HG02938 (cell line): ENCODE results near the gene CPNE4.

Experiments
- ATAC-seq: cut with Tn5 transposase; IDR thresholded peaks from one replicate; pipeline ENCODE4 v1.9.1; 2021; ENCODE audit warnings: mild to moderate bottlenecking, moderate library complexity; ENCODE audit not compliant: unreplicated experiment

Gene CPNE4

GRCh38 chr3:132017137-132017536 lies 17.7 kb downstream of the CPNE4 start:
- no peak for ATAC-seq

- no peak for ATAC-seq
Observed at GRCh38 chr3:132016061-132017041, 18.5 kb downstream of the CPNE4 start.

- no peak for ATAC-seq
Observed at GRCh38 chr3:132014105-132014504, 20.7 kb downstream of the CPNE4 start.

- no peak for ATAC-seq
Observed at GRCh38 chr3:132009241-132009640, 25.6 kb downstream of the CPNE4 start.

GRCh38 chr3:132008837-132009236 lies 26.0 kb downstream of the CPNE4 start:
- ATAC-seq: no peak

- no peak for ATAC-seq
Observed at GRCh38 chr3:132007617-132008016, 27.2 kb downstream of the CPNE4 start.

- no peak for ATAC-seq
Observed at GRCh38 chr3:132006605-132007204, 28.1 kb downstream of the CPNE4 start.

- ATAC-seq: no peak
Observed at GRCh38 chr3:132004571-132004970, 30.2 kb downstream of the CPNE4 start.

GRCh38 chr3:132003685-132004084 lies 31.1 kb downstream of the CPNE4 start:
- ATAC-seq: no peak

GRCh38 chr3:132001999-132002398 lies 32.8 kb downstream of the CPNE4 start:
- no peak for ATAC-seq

- no peak for ATAC-seq
Observed at GRCh38 chr3:132001036-132001435, 33.8 kb downstream of the CPNE4 start.

- no peak for ATAC-seq
Observed at GRCh38 chr3:131998027-131998426, 36.8 kb downstream of the CPNE4 start.

GRCh38 chr3:131995891-131996290 lies 38.9 kb downstream of the CPNE4 start:
- ATAC-seq: no peak

- no peak for ATAC-seq
Observed at GRCh38 chr3:131989318-131989717, 45.5 kb downstream of the CPNE4 start.

GRCh38 chr3:131988209-131988608 lies 46.6 kb downstream of the CPNE4 start:
- no peak for ATAC-seq

GRCh38 chr3:131983689-131984088 lies 51.1 kb downstream of the CPNE4 start:
- ATAC-seq: no peak

GRCh38 chr3:131981323-131981722 lies 53.5 kb downstream of the CPNE4 start:
- ATAC-seq: no peak

GRCh38 chr3:131976448-131976847 lies 58.4 kb downstream of the CPNE4 start:
- no peak for ATAC-seq

- ATAC-seq: no peak
Observed at GRCh38 chr3:131975047-131975446, 59.8 kb downstream of the CPNE4 start.

- ATAC-seq: no peak
Observed at GRCh38 chr3:131973731-131974130, 61.1 kb downstream of the CPNE4 start.

- ATAC-seq: no peak
Observed at GRCh38 chr3:131972550-131972949, 62.3 kb downstream of the CPNE4 start.

- no peak for ATAC-seq
Observed at GRCh38 chr3:131972091-131972490, 62.7 kb downstream of the CPNE4 start.
